Neural cell (in vitro differentiated cells): ENCODE results near the gene INF2. TPM values are rescaled to one million over a fixed set of nuclear protein-coding genes. Genes with fewer than 3 reads are reported as not detected.

Source experiments
- H2AFZ ChIP-seq: fragments of 200-600, 300-800 bp; sonication (generic), shearing (Covaris generic); 2 replicates; pipeline ENCODE4 v1.6.0; 2014; ENCODE audit warnings: low read depth, mild to moderate bottlenecking, antibody characterized with exemption, low read length, moderate library complexity
- H3F3A ChIP-seq: fragments of 200-600 bp; shearing (Covaris generic); 2 replicates; pipeline ENCODE4 v1.6.1; 2016; ENCODE audit warnings: mild to moderate bottlenecking, moderate library complexity, mixed read lengths, antibody characterized with exemption, low read length; ENCODE audit not compliant: insufficient read depth, poor library complexity, severe bottlenecking
- H3K27ac ChIP-seq: fragments of 200-600, 300-800 bp; sonication (generic), shearing (Covaris generic); 2 replicates; pipeline ENCODE4 v1.5.1; 2014; ENCODE audit warnings: mild to moderate bottlenecking, low read length, moderate library complexity
- H3K27me3 ChIP-seq: fragments of 300-800, 200-600 bp; sonication (generic), shearing (Covaris generic); 2 replicates; pipeline ENCODE4 v1.6.0; 2014; ENCODE audit warnings: mild to moderate bottlenecking, low read depth, low read length, moderate library complexity; ENCODE audit not compliant: insufficient read depth
- H3K36me3 ChIP-seq: fragments of 300-800, 200-600 bp; sonication (generic), shearing (Covaris generic); 2 replicates; pipeline ENCODE4 v1.5.1; 2014; ENCODE audit warnings: mild to moderate bottlenecking, antibody characterized with exemption, low read length, moderate library complexity; ENCODE audit not compliant: insufficient read depth
- H3K4me2 ChIP-seq: fragments of 300-800, 200-600 bp; sonication (generic), shearing (Covaris generic); 2 replicates; pipeline ENCODE4 v1.6.0; 2014; ENCODE audit warnings: mild to moderate bottlenecking, low read length
- H3K4me3 ChIP-seq: fragments of 300-800, 200-600 bp; sonication (generic), shearing (Covaris generic); 2 replicates; pipeline ENCODE4 v1.5.1; 2014; ENCODE audit warnings: mild to moderate bottlenecking, low read length, moderate library complexity
- H3K79me2 ChIP-seq: fragments of 200-600 bp; shearing (Covaris generic); replicated peaks from 2 replicates; pipeline ENCODE4 v1.6.0; 2014; ENCODE audit warnings: mild to moderate bottlenecking, low read length, moderate library complexity; ENCODE audit not compliant: insufficient read depth
- H3K9ac ChIP-seq: fragments of 300-800, 200-600 bp; sonication (generic), shearing (Covaris generic); 2 replicates; pipeline ENCODE4 v1.6.1; 2016; ENCODE audit warnings: mild to moderate bottlenecking, low read length, mixed read lengths
- H3K9me2 ChIP-seq: fragments of 200-600 bp; shearing (Covaris generic); 2 replicates; pipeline ENCODE4 v1.6.1; 2016; ENCODE audit warnings: mild to moderate bottlenecking, low read length, mixed read lengths; ENCODE audit not compliant: insufficient read depth
- H3K9me3 ChIP-seq: fragments of 200-600, 300-800 bp; sonication (generic), shearing (Covaris generic); 2 replicates; pipeline ENCODE4 v1.6.1; 2016; ENCODE audit warnings: mild to moderate bottlenecking, mixed run types, low read length, moderate library complexity, mixed read lengths
- H4K20me1 ChIP-seq: fragments of 200-600 bp; shearing (Covaris generic); 2 replicates; pipeline ENCODE4 v1.6.1; 2016; ENCODE audit warnings: mild to moderate bottlenecking, mixed run types; ENCODE audit not compliant: insufficient read depth
- CTCF ChIP-seq: fragments of 450-650 bp; IDR thresholded peaks from 2 replicates; pipeline ENCODE4 v1.5.1; 2014; ENCODE audit warnings: antibody characterized with exemption, mild to moderate bottlenecking, moderate library complexity; ENCODE audit not compliant: poor library complexity, severe bottlenecking
- EP300 ChIP-seq: fragments of 450-650 bp; conservative IDR thresholded peaks from 2 replicates; pipeline ENCODE4 v1.6.1; 2014; ENCODE audit warnings: antibody characterized with exemption, mild to moderate bottlenecking, moderate library complexity; ENCODE audit not compliant: poor library complexity, severe bottlenecking
- EZH2 ChIP-seq: fragments of 200-600, 300-800 bp; shearing (Covaris generic), sonication (generic); IDR thresholded peaks from 2 replicates; pipeline ENCODE4 v1.6.1; 2014; ENCODE audit warnings: antibody characterized with exemption, low read length, borderline replicate concordance, mild to moderate bottlenecking; ENCODE audit not compliant: insufficient read depth, poor library complexity, severe bottlenecking
- MXI1 ChIP-seq: fragments of 450-650 bp; conservative IDR thresholded peaks from 2 replicates; pipeline ENCODE4 v1.6.1; 2014; ENCODE audit warnings: antibody characterized with exemption, mild to moderate bottlenecking; ENCODE audit not compliant: poor library complexity, severe bottlenecking
- POLR2AphosphoS5 ChIP-seq: IDR thresholded peaks from 2 replicates; pipeline ENCODE4 v1.6.1; 2012
- RAD21 ChIP-seq: fragments of 450-650 bp; conservative IDR thresholded peaks from 2 replicates; pipeline ENCODE4 v1.6.1; 2014; ENCODE audit warnings: antibody characterized with exemption, mild to moderate bottlenecking, moderate library complexity
- REST ChIP-seq: IDR thresholded peaks from 2 replicates; pipeline ENCODE4 v1.6.1; 2012; ENCODE audit warnings: borderline replicate concordance
- SMC3 ChIP-seq: fragments of 450-650 bp; conservative IDR thresholded peaks from 2 replicates; pipeline ENCODE4 v1.6.1; 2014; ENCODE audit warnings: antibody characterized with exemption, mild to moderate bottlenecking, moderate library complexity; ENCODE audit not compliant: poor library complexity
- TAF1 ChIP-seq: IDR thresholded peaks from 2 replicates; pipeline ENCODE4 v1.6.1; 2012; ENCODE audit warnings: low read depth
- polyA plus RNA-seq: library from polyadenylated mRNA; depleted of rRNA; stranded (reverse); fragments of >200 nt; gene quantifications from 2 replicates; pipeline ENCODE4 v1.2.3, GENCODE V29; 2014

The INF2 gene
- polyA plus RNA-seq, 1 donor from 2014 or later: 0.02 TPM

DNA sequence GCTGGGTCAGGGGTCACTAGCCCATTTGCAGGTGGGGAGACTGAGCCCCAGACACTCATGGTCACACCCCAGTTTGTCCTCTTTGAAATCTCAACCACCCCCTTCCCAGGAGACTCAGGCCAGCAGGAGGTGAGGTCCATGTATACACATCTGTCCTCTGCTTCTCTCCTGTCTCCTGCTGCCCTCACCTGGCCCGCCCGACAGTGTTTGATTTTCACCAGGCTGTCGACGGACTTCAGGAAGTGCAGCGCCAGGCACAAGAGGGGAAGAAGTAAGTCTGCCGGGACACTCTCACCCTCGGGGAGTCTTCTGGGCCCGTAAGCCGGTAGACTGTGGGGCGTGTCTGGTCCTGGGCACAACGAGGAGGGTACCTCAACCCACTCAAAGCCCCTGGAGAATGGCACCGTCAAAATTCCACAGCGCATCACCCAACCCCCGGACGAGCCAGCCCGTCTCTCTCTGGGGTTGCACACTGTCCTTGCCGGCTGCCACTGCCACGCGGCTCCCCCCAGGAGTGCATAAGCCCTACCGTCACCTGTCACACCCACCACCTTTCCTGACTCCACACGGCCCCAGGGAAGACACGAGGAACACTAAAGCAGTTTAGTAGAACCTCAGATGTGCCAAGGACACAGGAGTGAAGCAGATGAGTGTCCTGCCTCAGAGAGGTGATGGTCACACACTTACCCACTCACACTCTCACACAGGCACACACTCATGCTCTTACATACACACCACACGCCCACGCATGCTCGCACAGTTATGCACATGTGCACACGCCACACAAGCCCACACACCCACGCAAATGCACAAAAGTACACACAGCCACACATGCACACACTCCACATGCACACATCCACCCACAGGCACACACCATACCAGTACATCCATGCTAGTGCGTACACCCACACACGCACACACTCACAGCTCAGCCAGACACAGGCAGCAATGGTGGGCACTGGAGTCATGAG, 50.4 kb downstream of the INF2 start:
- no peak for TF ChIP-seq CTCF
- TF ChIP-seq MXI1: no peak
- TF ChIP-seq REST: no peak
- no peak for TF ChIP-seq EP300
- TF ChIP-seq POLR2AphosphoS5: no peak
- TF ChIP-seq EZH2: no peak
- no peak for TF ChIP-seq TAF1
- TF ChIP-seq RAD21: no peak
- TF ChIP-seq SMC3: no peak
- Histone ChIP-seq H3K27ac (no peak overlapping the region), H3K36me3 (no peaks in the 10 kb centered on the region)

DNA sequence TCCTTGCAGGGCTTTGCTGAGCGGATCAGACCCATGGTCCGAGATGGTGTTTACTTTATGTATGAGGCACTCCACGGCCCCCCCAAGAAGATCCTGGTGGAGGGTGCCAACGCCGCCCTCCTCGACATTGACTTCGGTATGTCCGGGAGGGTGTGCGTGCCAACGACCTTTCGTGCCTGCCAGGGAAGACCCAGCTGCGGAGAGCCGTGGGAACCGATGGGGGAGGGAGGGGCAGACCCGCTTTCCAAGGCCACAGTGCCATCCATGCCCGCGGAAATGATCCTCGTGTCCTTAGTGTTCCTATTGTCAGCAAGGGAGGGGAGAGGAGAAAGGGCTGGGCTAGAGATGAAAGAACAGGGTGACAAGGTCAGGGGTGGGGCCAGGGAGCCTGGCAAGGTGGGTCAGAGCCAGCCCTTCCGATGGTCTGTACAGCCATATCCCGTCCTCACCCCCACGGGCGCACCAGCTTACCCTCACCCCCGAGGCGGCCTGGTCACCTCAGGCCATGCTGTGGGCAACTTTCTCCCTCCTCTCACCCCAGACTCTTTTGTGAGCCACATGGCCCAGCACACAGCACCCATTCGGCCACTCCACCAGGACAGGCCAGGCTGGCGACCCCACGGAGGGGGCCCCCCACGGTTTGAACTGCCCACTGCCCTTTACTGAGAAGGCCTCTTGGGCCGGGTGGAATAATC, 51.8 kb downstream of the INF2 start:
- Histone ChIP-seq H3K36me3 (no peaks in the 10 kb centered on the region), H3K27me3 (no peaks in the 10 kb centered on the region)
- TF ChIP-seq EZH2 (no peak), RAD21 (no peak), TAF1 (no peak), MXI1 (no peak), CTCF (no peak), POLR2AphosphoS5 (no peak), REST (no peak), SMC3 (no peak), EP300 (no peak)

More for the DNA sequence above, 50.4 kb downstream of the INF2 start:
- H3K4me2 ChIP-seq: no peak overlapping the region
- H3K9me3 ChIP-seq: no peaks in the 10 kb centered on the region
- H3K79me2 ChIP-seq: no peaks in the 10 kb centered on the region
- H3K27me3 ChIP-seq: no peaks in the 10 kb centered on the region
- H2AFZ ChIP-seq: no peak overlapping the region
- H3K9ac ChIP-seq: no peak overlapping the region
- H4K20me1 ChIP-seq: no peaks in the 10 kb centered on the region
- H3K9me2 ChIP-seq: no peaks in the 10 kb centered on the region
- H3K4me3 ChIP-seq: no peak overlapping the region
- H3F3A ChIP-seq: no peaks in the 10 kb centered on the region

More for the DNA sequence above, 51.8 kb downstream of the INF2 start:
- Histone ChIP-seq H3K27ac (no peak overlapping the region), H3K4me3 (no peak overlapping the region), H3K4me2 (no peak overlapping the region), H3F3A (no peaks in the 10 kb centered on the region), H3K9me3 (no peaks in the 10 kb centered on the region), H3K9ac (no peak overlapping the region), H3K79me2 (no peaks in the 10 kb centered on the region), H4K20me1 (no peaks in the 10 kb centered on the region), H3K9me2 (no peaks in the 10 kb centered on the region), H2AFZ (no peak overlapping the region)
